Measurements from ENCODE around the gene ARHGDIA.

The ARHGDIA gene

GRCh38 chr17:81821147-81821546 is 50.0 kb downstream of the ARHGDIA start:
- no peak for DNase-seq

- DNase-seq, result no peak
These were observed 51.4 kb downstream of the ARHGDIA start for GRCh38 chr17:81819708-81820107.

GRCh38 chr17:81817758-81818147 is 53.4 kb downstream of the ARHGDIA start:
- DNase-seq, result no peak

Measured in midbrain (tissue), 1 donor.